WTC11 (cell line): ENCODE measurements around the gene IL37. TPM values are rescaled to one million over a fixed set of nuclear protein-coding genes. Genes with fewer than 3 reads are reported as not detected.

Experiments
- ATAC-seq: fragments of 200-7000 bp; cut with Tn5 transposase; 2 replicates; pipeline ENCODE4 v1.10.0; 2021; ENCODE audit warnings: mild to moderate bottlenecking, moderate library complexity
- CTCF ChIA-PET: fragments of 300-600 bp; sonication (Branson Sonifier 250); formaldehyde crosslinking; loops from one replicate; lab custom pipeline; 2021; ENCODE audit warnings: antibody characterized with exemption; lab: Charles Lee
- POLR2A ChIA-PET: fragments of 350-600 bp; sonication (Branson Sonifier 250); formaldehyde crosslinking; loops from one replicate; lab custom pipeline; 2021; ENCODE audit warnings: antibody characterized with exemption; lab: Charles Lee
- DNase-seq: peaks from one replicate; pipeline ENCODE4 v3.0.0; 2021; ENCODE audit warnings: low spot score
- H3K27ac Mint-ChIP-seq: 2 replicates; pipeline ENCODE4 v1.8.0; 2021; ENCODE audit warnings: mixed read lengths
- H3K27me3 Mint-ChIP-seq: 2 replicates; pipeline ENCODE4 v1.8.0; 2021; ENCODE audit warnings: low read depth, mild to moderate bottlenecking, moderate library complexity, mixed read lengths
- H3K36me3 Mint-ChIP-seq: 2 replicates; pipeline ENCODE4 v1.8.0; 2021; ENCODE audit warnings: mixed read lengths
- H3K4me1 Mint-ChIP-seq: 2 replicates; pipeline ENCODE4 v1.8.0; 2022; ENCODE audit warnings: mixed read lengths
- H3K4me3 Mint-ChIP-seq: 2 replicates; pipeline ENCODE4 v1.8.0; 2021; ENCODE audit warnings: mild to moderate bottlenecking, moderate library complexity, mixed read lengths
- H3K9me3 Mint-ChIP-seq: 2 replicates; pipeline ENCODE4 v1.8.0; 2021; ENCODE audit warnings: mixed read lengths
- CREB1 ChIP-seq: sonication (generic); formaldehyde crosslinking; IDR thresholded peaks from 2 replicates; pipeline ENCODE4 v1.8.0; 2023; ENCODE audit warnings: mild to moderate bottlenecking, missing genetic modification reagents
- ELF4 ChIP-seq: sonication (generic); formaldehyde crosslinking; IDR thresholded peaks from 2 replicates; pipeline ENCODE4 v1.8.1; 2022; ENCODE audit warnings: low read depth, mild to moderate bottlenecking, moderate library complexity, missing genetic modification reagents
- HMGA2 ChIP-seq: fragments of 250-450 bp; sonication (Bioruptor Pico); IDR thresholded peaks from 2 replicates; pipeline ENCODE4 v1.4.0; 2021; ENCODE audit warnings: mild to moderate bottlenecking, moderate library complexity
- MYBL2 ChIP-seq: sonication (generic); formaldehyde crosslinking; IDR thresholded peaks from 2 replicates; pipeline ENCODE4 v1.8.1; 2023; ENCODE audit warnings: mild to moderate bottlenecking, moderate library complexity, missing genetic modification reagents
- NFE2L1 ChIP-seq: sonication (generic); formaldehyde crosslinking; IDR thresholded peaks from 2 replicates; pipeline ENCODE4 v1.8.1; 2023; ENCODE audit warnings: missing genetic modification reagents
- NFYB ChIP-seq: sonication (generic); formaldehyde crosslinking; conservative IDR thresholded peaks from 2 replicates; pipeline ENCODE4 v1.8.0; 2022; ENCODE audit warnings: low read depth, missing genetic modification reagents
- TEAD1 ChIP-seq: sonication (generic); formaldehyde crosslinking; IDR thresholded peaks from 2 replicates; pipeline ENCODE4 v1.8.0; 2022; ENCODE audit warnings: mild to moderate bottlenecking, missing genetic modification reagents
- ZBTB21 ChIP-seq: sonication (generic); formaldehyde crosslinking; IDR thresholded peaks from 2 replicates; pipeline ENCODE4 v1.8.1; 2023; ENCODE audit warnings: mild to moderate bottlenecking, missing genetic modification reagents, borderline replicate concordance
- ZNF423 ChIP-seq: fragments of 250-450 bp; sonication (Bioruptor Pico); IDR thresholded peaks from 2 replicates; pipeline ENCODE4 v2.1.2; 2022; ENCODE audit warnings: mild to moderate bottlenecking, moderate library complexity
- total RNA-seq: library from RNA; stranded (reverse); gene quantifications from 3 replicates; pipeline ENCODE4 v1.2.3, GENCODE V29; 2021
- TF ChIP-seq, protein P1 (sequence below): sonication (generic); formaldehyde crosslinking; IDR thresholded peaks from 2 replicates; pipeline ENCODE4 v1.8.1; 2022; ENCODE audit warnings: low read depth, mild to moderate bottlenecking, moderate library complexity, missing genetic modification reagents, borderline replicate concordance
- TF ChIP-seq, protein P2 (sequence below): fragments of 200-600 bp; IDR thresholded peaks from 2 replicates; pipeline ENCODE4 v1.8.0; 2022; ENCODE audit warnings: antibody characterized with exemption
- TF ChIP-seq, protein P3 (sequence below): fragments of 250-450 bp; sonication (Bioruptor Pico); IDR thresholded peaks from 2 replicates; pipeline ENCODE4 v1.9.0; 2021; ENCODE audit warnings: mild to moderate bottlenecking, borderline replicate concordance
- TF ChIP-seq, protein P4 (sequence below): sonication (generic); formaldehyde crosslinking; IDR thresholded peaks from 2 replicates; pipeline ENCODE4 v1.8.0; 2022; ENCODE audit warnings: mild to moderate bottlenecking, missing genetic modification reagents
- TF ChIP-seq, protein P5 (sequence below): fragments of 250-450 bp; sonication (Bioruptor Pico); IDR thresholded peaks from 2 replicates; pipeline ENCODE4 v1.8.0; 2021; ENCODE audit warnings: mild to moderate bottlenecking
- TF ChIP-seq, protein P6 (sequence below): fragments of 250-450 bp; sonication (Bioruptor Pico); IDR thresholded peaks from 2 replicates; pipeline ENCODE4 v2.1.2; 2022; ENCODE audit warnings: mild to moderate bottlenecking, moderate library complexity
- TF ChIP-seq, protein P7 (sequence below): sonication (generic); formaldehyde crosslinking; IDR thresholded peaks from 2 replicates; pipeline ENCODE4 v1.8.0; 2023; ENCODE audit warnings: mild to moderate bottlenecking, missing genetic modification reagents

Gene IL37
- total RNA-seq, 1 experiment from 2014 or later, result 0.48 TPM

DNA sequence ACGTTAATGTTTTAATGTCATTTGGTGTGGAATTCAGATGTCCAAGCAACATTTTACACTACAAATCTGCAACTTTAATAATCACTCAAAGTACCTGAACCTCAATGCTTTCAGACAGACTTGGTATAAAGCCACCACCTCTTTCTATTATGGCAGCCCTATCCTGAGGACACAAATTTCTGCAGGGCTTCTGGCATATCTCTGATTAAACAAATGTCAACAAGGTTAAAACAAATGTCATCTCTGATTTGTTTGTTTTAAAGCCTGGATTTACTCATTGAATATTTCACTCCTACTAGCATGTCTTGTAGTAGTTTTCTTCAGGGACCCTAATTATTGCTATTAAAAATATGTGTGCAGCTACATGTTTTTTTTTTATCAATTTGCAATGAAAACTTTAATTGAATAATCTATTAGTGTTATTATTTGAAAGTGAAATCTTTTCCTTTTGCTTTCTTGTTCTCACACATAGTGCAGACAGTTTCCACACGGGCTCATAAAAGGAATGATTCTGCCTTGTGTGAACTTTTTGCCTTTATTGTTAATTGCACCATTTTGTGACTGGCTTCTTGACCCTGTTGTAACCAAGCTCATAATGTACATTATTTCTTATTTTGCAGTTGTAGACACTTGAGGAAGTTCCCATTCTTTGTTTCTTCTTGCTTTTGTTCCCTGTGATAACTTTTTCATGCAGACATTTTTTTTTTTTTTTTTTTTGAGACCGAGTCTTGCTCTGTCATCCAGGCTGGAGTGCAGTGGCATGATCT lies 30.1 kb downstream of the IL37 start (continued):
- TF ChIP-seq, protein P1, sequence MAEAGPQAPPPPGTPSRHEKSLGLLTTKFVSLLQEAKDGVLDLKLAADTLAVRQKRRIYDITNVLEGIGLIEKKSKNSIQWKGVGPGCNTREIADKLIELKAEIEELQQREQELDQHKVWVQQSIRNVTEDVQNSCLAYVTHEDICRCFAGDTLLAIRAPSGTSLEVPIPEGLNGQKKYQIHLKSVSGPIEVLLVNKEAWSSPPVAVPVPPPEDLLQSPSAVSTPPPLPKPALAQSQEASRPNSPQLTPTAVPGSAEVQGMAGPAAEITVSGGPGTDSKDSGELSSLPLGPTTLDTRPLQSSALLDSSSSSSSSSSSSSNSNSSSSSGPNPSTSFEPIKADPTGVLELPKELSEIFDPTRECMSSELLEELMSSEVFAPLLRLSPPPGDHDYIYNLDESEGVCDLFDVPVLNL (CRISPR knock-in tag), result no peak
- TF ChIP-seq TEAD1 (no peak), MYBL2 (no peak), NFE2L1 (CRISPR knock-in tag) (no peak)

DNA sequence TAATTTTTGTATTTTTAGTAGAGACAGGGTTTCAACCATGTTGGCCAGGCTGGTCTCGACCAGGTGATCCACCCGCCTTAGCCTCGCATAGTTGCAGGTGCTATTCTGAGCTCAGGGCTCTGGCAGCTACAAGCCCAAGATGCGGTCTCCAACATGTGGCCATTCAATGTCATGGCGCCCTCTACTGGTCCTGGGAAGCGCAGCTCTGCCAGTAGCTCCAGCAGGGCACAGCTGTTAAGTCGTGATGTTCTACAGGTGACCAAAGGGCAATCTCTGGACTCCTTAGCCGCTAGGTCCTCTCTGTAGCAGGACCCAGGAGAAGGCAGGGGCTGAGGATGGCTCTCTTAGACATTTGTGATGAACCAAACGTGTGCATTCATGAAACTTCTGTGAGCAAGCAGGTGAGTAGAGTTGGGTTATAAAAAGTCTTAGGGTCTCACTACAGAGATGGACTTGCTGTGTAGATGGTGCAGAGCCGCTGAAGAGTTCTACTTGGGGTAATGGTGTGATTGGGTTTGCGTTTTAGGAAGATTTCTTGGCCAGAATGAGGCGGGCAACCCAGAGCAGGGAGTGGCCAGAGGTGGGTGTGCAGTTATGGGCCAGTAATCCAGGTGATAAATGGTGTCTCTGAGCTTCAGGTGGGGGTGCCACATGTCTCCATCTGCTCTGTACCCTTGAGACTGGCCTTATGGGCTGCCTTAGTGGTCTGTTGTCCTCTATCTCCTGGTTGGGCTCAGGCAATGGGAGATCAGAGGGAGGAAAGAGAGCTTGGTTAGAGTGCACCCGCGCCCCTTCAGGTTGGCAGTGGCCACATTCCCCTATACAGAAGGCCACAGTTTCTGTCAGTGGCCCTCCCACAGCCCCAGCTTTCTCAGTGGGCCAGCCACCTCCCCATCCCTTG lies 31.0 kb downstream of the IL37 start:
- TF ChIP-seq, protein P2, sequence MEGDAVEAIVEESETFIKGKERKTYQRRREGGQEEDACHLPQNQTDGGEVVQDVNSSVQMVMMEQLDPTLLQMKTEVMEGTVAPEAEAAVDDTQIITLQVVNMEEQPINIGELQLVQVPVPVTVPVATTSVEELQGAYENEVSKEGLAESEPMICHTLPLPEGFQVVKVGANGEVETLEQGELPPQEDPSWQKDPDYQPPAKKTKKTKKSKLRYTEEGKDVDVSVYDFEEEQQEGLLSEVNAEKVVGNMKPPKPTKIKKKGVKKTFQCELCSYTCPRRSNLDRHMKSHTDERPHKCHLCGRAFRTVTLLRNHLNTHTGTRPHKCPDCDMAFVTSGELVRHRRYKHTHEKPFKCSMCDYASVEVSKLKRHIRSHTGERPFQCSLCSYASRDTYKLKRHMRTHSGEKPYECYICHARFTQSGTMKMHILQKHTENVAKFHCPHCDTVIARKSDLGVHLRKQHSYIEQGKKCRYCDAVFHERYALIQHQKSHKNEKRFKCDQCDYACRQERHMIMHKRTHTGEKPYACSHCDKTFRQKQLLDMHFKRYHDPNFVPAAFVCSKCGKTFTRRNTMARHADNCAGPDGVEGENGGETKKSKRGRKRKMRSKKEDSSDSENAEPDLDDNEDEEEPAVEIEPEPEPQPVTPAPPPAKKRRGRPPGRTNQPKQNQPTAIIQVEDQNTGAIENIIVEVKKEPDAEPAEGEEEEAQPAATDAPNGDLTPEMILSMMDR, result peak; percentile 71
- TF ChIP-seq, protein P3, sequence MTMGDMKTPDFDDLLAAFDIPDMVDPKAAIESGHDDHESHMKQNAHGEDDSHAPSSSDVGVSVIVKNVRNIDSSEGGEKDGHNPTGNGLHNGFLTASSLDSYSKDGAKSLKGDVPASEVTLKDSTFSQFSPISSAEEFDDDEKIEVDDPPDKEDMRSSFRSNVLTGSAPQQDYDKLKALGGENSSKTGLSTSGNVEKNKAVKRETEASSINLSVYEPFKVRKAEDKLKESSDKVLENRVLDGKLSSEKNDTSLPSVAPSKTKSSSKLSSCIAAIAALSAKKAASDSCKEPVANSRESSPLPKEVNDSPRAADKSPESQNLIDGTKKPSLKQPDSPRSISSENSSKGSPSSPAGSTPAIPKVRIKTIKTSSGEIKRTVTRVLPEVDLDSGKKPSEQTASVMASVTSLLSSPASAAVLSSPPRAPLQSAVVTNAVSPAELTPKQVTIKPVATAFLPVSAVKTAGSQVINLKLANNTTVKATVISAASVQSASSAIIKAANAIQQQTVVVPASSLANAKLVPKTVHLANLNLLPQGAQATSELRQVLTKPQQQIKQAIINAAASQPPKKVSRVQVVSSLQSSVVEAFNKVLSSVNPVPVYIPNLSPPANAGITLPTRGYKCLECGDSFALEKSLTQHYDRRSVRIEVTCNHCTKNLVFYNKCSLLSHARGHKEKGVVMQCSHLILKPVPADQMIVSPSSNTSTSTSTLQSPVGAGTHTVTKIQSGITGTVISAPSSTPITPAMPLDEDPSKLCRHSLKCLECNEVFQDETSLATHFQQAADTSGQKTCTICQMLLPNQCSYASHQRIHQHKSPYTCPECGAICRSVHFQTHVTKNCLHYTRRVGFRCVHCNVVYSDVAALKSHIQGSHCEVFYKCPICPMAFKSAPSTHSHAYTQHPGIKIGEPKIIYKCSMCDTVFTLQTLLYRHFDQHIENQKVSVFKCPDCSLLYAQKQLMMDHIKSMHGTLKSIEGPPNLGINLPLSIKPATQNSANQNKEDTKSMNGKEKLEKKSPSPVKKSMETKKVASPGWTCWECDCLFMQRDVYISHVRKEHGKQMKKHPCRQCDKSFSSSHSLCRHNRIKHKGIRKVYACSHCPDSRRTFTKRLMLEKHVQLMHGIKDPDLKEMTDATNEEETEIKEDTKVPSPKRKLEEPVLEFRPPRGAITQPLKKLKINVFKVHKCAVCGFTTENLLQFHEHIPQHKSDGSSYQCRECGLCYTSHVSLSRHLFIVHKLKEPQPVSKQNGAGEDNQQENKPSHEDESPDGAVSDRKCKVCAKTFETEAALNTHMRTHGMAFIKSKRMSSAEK (CRISPR knock-in tag), result no peak
- TF ChIP-seq, protein P4, sequence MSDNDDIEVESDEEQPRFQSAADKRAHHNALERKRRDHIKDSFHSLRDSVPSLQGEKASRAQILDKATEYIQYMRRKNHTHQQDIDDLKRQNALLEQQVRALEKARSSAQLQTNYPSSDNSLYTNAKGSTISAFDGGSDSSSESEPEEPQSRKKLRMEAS (CRISPR knock-in tag), result peak; percentile 61; the same call in 1 of the 2 replicates
- TF ChIP-seq, protein P5, sequence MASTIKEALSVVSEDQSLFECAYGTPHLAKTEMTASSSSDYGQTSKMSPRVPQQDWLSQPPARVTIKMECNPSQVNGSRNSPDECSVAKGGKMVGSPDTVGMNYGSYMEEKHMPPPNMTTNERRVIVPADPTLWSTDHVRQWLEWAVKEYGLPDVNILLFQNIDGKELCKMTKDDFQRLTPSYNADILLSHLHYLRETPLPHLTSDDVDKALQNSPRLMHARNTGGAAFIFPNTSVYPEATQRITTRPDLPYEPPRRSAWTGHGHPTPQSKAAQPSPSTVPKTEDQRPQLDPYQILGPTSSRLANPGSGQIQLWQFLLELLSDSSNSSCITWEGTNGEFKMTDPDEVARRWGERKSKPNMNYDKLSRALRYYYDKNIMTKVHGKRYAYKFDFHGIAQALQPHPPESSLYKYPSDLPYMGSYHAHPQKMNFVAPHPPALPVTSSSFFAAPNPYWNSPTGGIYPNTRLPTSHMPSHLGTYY (CRISPR knock-in tag), result 0 out of 2 replicates have a peak, but pooled peaks have one; percentile 32
- CTCF ChIA-PET, result interaction anchor here (0.6 to 4.7 kb wide), 84 partner anchors 9 to 417 kb away, joined by 3 to 141 read pairs (median 4); partner anchors contain the start of genes CKAP2L, IL1A, IL36G and SLC20A1

DNA sequence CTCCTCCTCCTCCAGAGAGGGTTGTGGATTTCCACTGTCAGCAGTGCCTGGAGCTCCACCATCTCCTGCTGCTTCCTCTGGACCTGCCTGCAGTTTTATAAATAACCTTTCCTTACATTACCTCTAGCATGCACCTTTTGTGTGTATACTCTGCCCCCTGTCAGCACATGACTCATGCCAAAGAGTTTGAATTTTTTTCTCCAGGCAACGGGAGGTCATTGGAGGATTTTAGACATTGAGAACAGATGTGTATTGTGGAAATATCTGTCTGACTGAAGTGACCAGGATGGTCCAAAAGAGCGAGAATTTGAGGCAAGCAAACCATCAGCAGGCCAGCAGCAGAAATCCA lies 31.7 kb downstream of the IL37 start:
- H3K27ac Mint-ChIP-seq, result no peak overlapping the region
- no peaks in the 10 kb centered on the region for H3K9me3 Mint-ChIP-seq
- DNase-seq (no peak), ATAC-seq (no peak)
- no peak overlapping the region for H3K4me3 Mint-ChIP-seq
- H3K36me3 Mint-ChIP-seq, result no peaks in the 10 kb centered on the region
- POLR2A ChIA-PET, result no interaction called here
- peaks cover 38% of the 10 kb centered on the region for H3K27me3 Mint-ChIP-seq
- H3K4me1 Mint-ChIP-seq, result no peaks in the 10 kb centered on the region
- CTCF ChIA-PET, result interaction anchor here (1.0 to 4.7 kb wide), 23 partner anchors 9 to 317 kb away, joined by 3 to 141 read pairs (median 12); partner anchors contain the start of genes CKAP2L and IL36G
- TF ChIP-seq TEAD1 (no peak), ZNF423 (CRISPR knock-in tag) (no peak), NFYB (CRISPR knock-in tag) (no peak), ELF4 (CRISPR knock-in tag) (no peak), CREB1 (CRISPR knock-in tag) (no peak), ZBTB21 (CRISPR knock-in tag) (no peak), HMGA2 (CRISPR knock-in tag) (no peak)
- TF ChIP-seq, protein P6, sequence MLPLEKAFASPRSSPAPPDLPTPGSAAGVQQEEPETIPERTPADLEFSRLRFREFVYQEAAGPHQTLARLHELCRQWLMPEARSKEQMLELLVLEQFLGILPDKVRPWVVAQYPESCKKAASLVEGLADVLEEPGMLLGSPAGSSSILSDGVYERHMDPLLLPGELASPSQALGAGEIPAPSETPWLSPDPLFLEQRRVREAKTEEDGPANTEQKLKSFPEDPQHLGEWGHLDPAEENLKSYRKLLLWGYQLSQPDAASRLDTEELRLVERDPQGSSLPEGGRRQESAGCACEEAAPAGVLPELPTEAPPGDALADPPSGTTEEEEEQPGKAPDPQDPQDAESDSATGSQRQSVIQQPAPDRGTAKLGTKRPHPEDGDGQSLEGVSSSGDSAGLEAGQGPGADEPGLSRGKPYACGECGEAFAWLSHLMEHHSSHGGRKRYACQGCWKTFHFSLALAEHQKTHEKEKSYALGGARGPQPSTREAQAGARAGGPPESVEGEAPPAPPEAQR (CRISPR knock-in tag), result no peak
- TF ChIP-seq, protein P7, sequence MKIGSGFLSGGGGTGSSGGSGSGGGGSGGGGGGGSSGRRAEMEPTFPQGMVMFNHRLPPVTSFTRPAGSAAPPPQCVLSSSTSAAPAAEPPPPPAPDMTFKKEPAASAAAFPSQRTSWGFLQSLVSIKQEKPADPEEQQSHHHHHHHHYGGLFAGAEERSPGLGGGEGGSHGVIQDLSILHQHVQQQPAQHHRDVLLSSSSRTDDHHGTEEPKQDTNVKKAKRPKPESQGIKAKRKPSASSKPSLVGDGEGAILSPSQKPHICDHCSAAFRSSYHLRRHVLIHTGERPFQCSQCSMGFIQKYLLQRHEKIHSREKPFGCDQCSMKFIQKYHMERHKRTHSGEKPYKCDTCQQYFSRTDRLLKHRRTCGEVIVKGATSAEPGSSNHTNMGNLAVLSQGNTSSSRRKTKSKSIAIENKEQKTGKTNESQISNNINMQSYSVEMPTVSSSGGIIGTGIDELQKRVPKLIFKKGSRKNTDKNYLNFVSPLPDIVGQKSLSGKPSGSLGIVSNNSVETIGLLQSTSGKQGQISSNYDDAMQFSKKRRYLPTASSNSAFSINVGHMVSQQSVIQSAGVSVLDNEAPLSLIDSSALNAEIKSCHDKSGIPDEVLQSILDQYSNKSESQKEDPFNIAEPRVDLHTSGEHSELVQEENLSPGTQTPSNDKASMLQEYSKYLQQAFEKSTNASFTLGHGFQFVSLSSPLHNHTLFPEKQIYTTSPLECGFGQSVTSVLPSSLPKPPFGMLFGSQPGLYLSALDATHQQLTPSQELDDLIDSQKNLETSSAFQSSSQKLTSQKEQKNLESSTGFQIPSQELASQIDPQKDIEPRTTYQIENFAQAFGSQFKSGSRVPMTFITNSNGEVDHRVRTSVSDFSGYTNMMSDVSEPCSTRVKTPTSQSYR (CRISPR knock-in tag), result no peak

More for the DNA sequence above, 31.0 kb downstream of the IL37 start:
- Mint-ChIP-seq H3K27ac (no peak overlapping the region), H3K36me3 (no peaks in the 10 kb centered on the region), H3K4me3 (no peak overlapping the region), H3K9me3 (no peaks in the 10 kb centered on the region), H3K4me1 (no peaks in the 10 kb centered on the region), H3K27me3 (peaks cover 44% of the 10 kb centered on the region)
- ATAC-seq, result peak; percentile 100
- POLR2A ChIA-PET, result interaction anchor here (0.7 kb wide), 1 partner anchor 50 kb away, joined by 3 read pairs; no protein-coding TSS in a partner anchor
- DNase-seq, result peak; percentile 89
